H1 (cell line): Measurements from ENCODE around the gene COTL1. TPM values are rescaled to one million over a fixed set of nuclear protein-coding genes. Genes with fewer than 3 reads are reported as not detected.

Source experiments
- CTCF ChIA-PET: fragments of 300-600 bp; sonication (Branson Sonifier 250); formaldehyde crosslinking; loops from one replicate; lab custom pipeline; 2021; ENCODE audit not compliant: partially characterized antibody; lab: Charles Lee
- POLR2A ChIA-PET: fragments of 300-600 bp; sonication (Branson Sonifier 250); formaldehyde crosslinking; loops from one replicate; lab custom pipeline; 2021; ENCODE audit warnings: inconsistent platforms; ENCODE audit not compliant: partially characterized antibody; lab: Charles Lee
- DNase-seq, 2 experiments: peaks; one replicate each; pipeline versions ENCODE4 v3.0.0 to v3.0.0-alpha.2; 2010 to 2022; ENCODE audit warnings: low spot score in 2 of 2, low read depth in 1 of 2, mixed read lengths in 1 of 2
- FAIRE-seq: peaks from 2 replicates; lab custom pipeline; 2011; peaks lifted over from hg19 to GRCh38; lab: Jason Lieb, UNC
- H2AFZ ChIP-seq: 2 replicates; pipeline ENCODE4 v1.8.1; 2012; ENCODE audit warnings: low read length, inconsistent platforms
- H2AK5ac ChIP-seq: 2 replicates; pipeline ENCODE4 v1.6.1; 2013; ENCODE audit warnings: low read depth, low read length
- H2BK120ac ChIP-seq: replicated peaks from 2 replicates; pipeline ENCODE3; 2013; ENCODE audit warnings: low read depth, low read length, inconsistent platforms
- H2BK12ac ChIP-seq: 2 replicates; pipeline ENCODE4 v1.6.1; 2013; ENCODE audit warnings: low read depth, low read length
- H2BK15ac ChIP-seq: 2 replicates; pipeline ENCODE4 v1.6.1; 2013; ENCODE audit warnings: low read length
- H2BK20ac ChIP-seq: 2 replicates; pipeline ENCODE4 v1.6.1; 2013; ENCODE audit warnings: low read length
- H2BK5ac ChIP-seq: 2 replicates; pipeline ENCODE4 v1.6.1; 2013; ENCODE audit warnings: low read depth, low read length
- H3K14ac ChIP-seq: 2 replicates; pipeline ENCODE4 v1.6.1; 2013; ENCODE audit warnings: inconsistent platforms; ENCODE audit not compliant: insufficient read length
- H3K18ac ChIP-seq: 2 replicates; pipeline ENCODE4 v1.6.1; 2013; ENCODE audit warnings: low read length; ENCODE audit errors: extremely low read depth
- H3K23ac ChIP-seq: 2 replicates; pipeline ENCODE4 v1.6.1; 2013; ENCODE audit warnings: inconsistent platforms; ENCODE audit not compliant: insufficient read length
- H3K23me2 ChIP-seq: 2 replicates; pipeline ENCODE4 v1.6.1; 2013; ENCODE audit warnings: low read depth, low read length
- H3K27ac ChIP-seq: 2 replicates; pipeline ENCODE4 v1.6.1; 2011; ENCODE audit warnings: low read depth, low read length, inconsistent platforms
- H3K27me3 ChIP-seq, 4 experiments: replicated peaks in 1 of 4; 1 replicate in 1 of 4; 2 replicates in 3 of 4; pipeline versions ENCODE4 v1.6.1 to v1.8.1; 2011 to 2013; ENCODE audit warnings: low read length in 3 of 4, mild to moderate bottlenecking in 3 of 4, inconsistent platforms in 2 of 4, mixed read lengths in 2 of 4, moderate library complexity in 1 of 4; ENCODE audit not compliant: control insufficient read depth in 3 of 4, insufficient read depth in 3 of 4; ENCODE audit errors: extremely low read depth in 1 of 4
- H3K36me3 ChIP-seq, 4 experiments: 2 replicates each; pipeline versions ENCODE4 v1.6.1 to v1.8.1; 2011 to 2013; ENCODE audit warnings: mild to moderate bottlenecking in 4 of 4, low read length in 3 of 4, moderate library complexity in 2 of 4, control low read depth in 1 of 4, inconsistent platforms in 1 of 4; ENCODE audit not compliant: insufficient read depth in 4 of 4, control insufficient read depth in 2 of 4
- H3K4ac ChIP-seq: replicated peaks from 2 replicates; pipeline ENCODE3; 2013; ENCODE audit warnings: low read length, low read depth, mixed read lengths, inconsistent platforms; ENCODE audit not compliant: insufficient read length
- H3K4me1 ChIP-seq, 4 experiments: replicated peaks in 1 of 4; 1 replicate in 1 of 4; 2 replicates in 3 of 4; pipeline versions ENCODE4 v1.6.1 to v1.8.1; 2011 to 2013; ENCODE audit warnings: low read length in 3 of 4, inconsistent platforms in 2 of 4, mixed read lengths in 1 of 4; ENCODE audit not compliant: insufficient read depth in 4 of 4, control insufficient read depth in 3 of 4
- H3K4me2 ChIP-seq, 2 experiments: 2 replicates each; pipeline versions ENCODE4 v1.6.1 to v1.8.1; 2011 to 2013; ENCODE audit warnings: low read depth in 2 of 2, low read length in 2 of 2, control low read depth in 1 of 2, inconsistent platforms in 1 of 2, mild to moderate bottlenecking in 1 of 2; ENCODE audit not compliant: insufficient read depth in 1 of 2
- H3K4me3 ChIP-seq, 4 experiments: fragments of 200-600, 300-600 bp in 1 of 4; sonication (generic), shearing (Covaris generic), sonication (Bioruptor Twin) in 1 of 4; 2 replicates each; pipeline versions ENCODE4 v1.5.1 to v1.8.1; 2011 to 2016; ENCODE audit warnings: low read length in 4 of 4, low read depth in 3 of 4, control low read depth in 2 of 4, inconsistent platforms in 2 of 4, mild to moderate bottlenecking in 2 of 4, mixed read lengths in 1 of 4, moderate library complexity in 1 of 4; ENCODE audit not compliant: insufficient read depth in 2 of 4; ENCODE audit errors: extremely low read depth in 1 of 4
- H3K56ac ChIP-seq: replicated peaks from 2 replicates; pipeline ENCODE3; 2013; ENCODE audit warnings: low read depth, mild to moderate bottlenecking, mixed read lengths, low read length, inconsistent platforms; ENCODE audit not compliant: insufficient read length
- H3K79me1 ChIP-seq: 2 replicates; pipeline ENCODE4 v1.6.1; 2013; ENCODE audit warnings: low read depth, low read length, control low read depth
- H3K79me2 ChIP-seq, 2 experiments: 2 replicates each; pipeline versions ENCODE4 v1.6.1 to v1.8.1; 2012 to 2013; ENCODE audit warnings: low read length in 2 of 2, mild to moderate bottlenecking in 2 of 2, inconsistent platforms in 1 of 2; ENCODE audit not compliant: insufficient read depth in 2 of 2, control insufficient read depth in 1 of 2
- H3K9ac ChIP-seq, 4 experiments: replicated peaks in 1 of 4; 1 replicate in 1 of 4; 2 replicates in 3 of 4; pipeline versions ENCODE4 v1.6.1 to v1.8.1; 2011 to 2013; ENCODE audit warnings: low read depth in 3 of 4, low read length in 3 of 4, control low read depth in 2 of 4, mild to moderate bottlenecking in 2 of 4, moderate library complexity in 2 of 4, inconsistent platforms in 1 of 4; ENCODE audit errors: extremely low read depth in 1 of 4
- H3K9me3 ChIP-seq, 2 experiments: 2 replicates each; pipeline versions ENCODE4 v1.6.1 to v1.8.1; 2012 to 2013; ENCODE audit warnings: mild to moderate bottlenecking in 2 of 2, moderate library complexity in 2 of 2, control low read depth in 1 of 2, inconsistent platforms in 1 of 2, low read depth in 1 of 2, low read length in 1 of 2, mixed read lengths in 1 of 2; ENCODE audit not compliant: insufficient read depth in 2 of 2
- H4K20me1 ChIP-seq, 2 experiments: replicated peaks in 1 of 2; 2 replicates each; pipeline versions ENCODE3 to v1.8.1; 2011 to 2013; ENCODE audit warnings: inconsistent platforms in 2 of 2, low read length in 2 of 2, mild to moderate bottlenecking in 1 of 2; ENCODE audit not compliant: insufficient read depth in 2 of 2, control insufficient read depth in 1 of 2
- H4K5ac ChIP-seq: 2 replicates; pipeline ENCODE4 v1.6.1; 2013; ENCODE audit warnings: low read length, low read depth, mixed read lengths, inconsistent platforms; ENCODE audit not compliant: insufficient read length
- H4K8ac ChIP-seq: 2 replicates; pipeline ENCODE4 v1.8.0; 2013; ENCODE audit warnings: mild to moderate bottlenecking, moderate library complexity, low read length, inconsistent platforms; ENCODE audit not compliant: insufficient read depth; ENCODE audit errors: extremely low read depth
- H4K91ac ChIP-seq: replicated peaks from 2 replicates; pipeline ENCODE3; 2013; ENCODE audit warnings: low read length, mixed read lengths, inconsistent platforms; ENCODE audit not compliant: insufficient read length
- ASH2L ChIP-seq: fragments of 200-600, 300-600 bp; sonication (generic); IDR thresholded peaks from one replicate; pipeline ENCODE4 v1.7.1; 2017; ENCODE audit warnings: low read length
- BRCA1 ChIP-seq: IDR thresholded peaks from 2 replicates; pipeline ENCODE4 v1.6.1; 2012; ENCODE audit warnings: low read depth, low read length, improper control_type of control experiment
- CREB1 ChIP-seq: IDR thresholded peaks from 2 replicates; pipeline ENCODE4 v1.6.1; 2012; ENCODE audit warnings: inconsistent platforms
- EGR1 ChIP-seq: IDR thresholded peaks from 2 replicates; pipeline ENCODE4 v1.6.1; 2011; ENCODE audit warnings: low read depth, low read length, borderline replicate concordance
- EP300 ChIP-seq, 2 experiments: IDR thresholded peaks; 1 replicate in 1 of 2; 2 replicates in 1 of 2; pipeline ENCODE4 v1.6.1; 2011 to 2012; ENCODE audit warnings: low read depth in 2 of 2, low read length in 2 of 2, mild to moderate bottlenecking in 2 of 2, borderline replicate concordance in 1 of 2, inconsistent platforms in 1 of 2, moderate library complexity in 1 of 2
- HDAC6 ChIP-seq: IDR thresholded peaks from one replicate; pipeline ENCODE4 v1.7.1; 2012; ENCODE audit warnings: low read depth, mild to moderate bottlenecking, inconsistent platforms, low read length, moderate library complexity
- JUND ChIP-seq: IDR thresholded peaks from 2 replicates; pipeline ENCODE4 v1.6.1; 2011; ENCODE audit warnings: mild to moderate bottlenecking, improper control_type of control experiment, low read length
- KDM5A ChIP-seq: fragments of 200-600 bp; IDR thresholded peaks from 2 replicates; pipeline ENCODE4 v1.7.1; 2012; ENCODE audit warnings: mild to moderate bottlenecking, low read length, inconsistent platforms, mixed read lengths
- NANOG ChIP-seq: IDR thresholded peaks from 2 replicates; pipeline ENCODE4 v1.6.1; 2011; ENCODE audit warnings: low read length, low read depth, mild to moderate bottlenecking, inconsistent platforms; ENCODE audit not compliant: insufficient read depth, poor library complexity, severe bottlenecking
- SIN3A ChIP-seq, 2 experiments: IDR thresholded peaks in 1 of 2; conservative IDR thresholded peaks in 1 of 2; 2 replicates each; pipeline ENCODE4 v1.6.1; 2011 to 2012; ENCODE audit warnings: low read length in 2 of 2, improper control_type of control experiment in 1 of 2, low read depth in 1 of 2, mild to moderate bottlenecking in 1 of 2
- TAF7 ChIP-seq: optimal IDR thresholded peaks from 2 replicates; pipeline ENCODE3; 2011; ENCODE audit warnings: low read depth, mild to moderate bottlenecking, inconsistent platforms, low read length, moderate library complexity, borderline replicate concordance
- WGBS, 2 experiments: shearing (Covaris generic) in 1 of 2; methylation state at CpG; one replicate each; pipeline versions ENCODE4 v1.1.6 to v1.1.7; 2013 to 2015; ENCODE audit warnings: low lambda C conversion rate in 2 of 2, mixed read lengths in 2 of 2, inconsistent platforms in 1 of 2, low coverage in 1 of 2, missing lambda C conversion rate in 1 of 2; ENCODE audit not compliant: insufficient replicate concordance in 2 of 2, insufficient coverage in 1 of 2, insufficient read length in 1 of 2; ENCODE audit errors: extremely low coverage in 1 of 2, missing lambda C conversion rate in 1 of 2; 5-methylcytosine and 5-hydroxymethylcytosine counted together
- polyA plus RNA-seq, 7 experiments: library from polyadenylated mRNA; depleted of rRNA in 3 of 7; stranded (reverse) in 5 of 7; unstranded in 2 of 7; fragments of >200 nt in 5 of 7; fragments of 200-250 nt in 2 of 7; gene quantifications; 1 replicate in 5 of 7; 2 replicates in 1 of 7; 4 replicates in 1 of 7; pipeline versions ENCODE4 v1.2.1 to v1.2.3, GENCODE V29; 2011 to 2013; ENCODE audit warnings: missing spikeins in 2 of 7, mixed read lengths in 2 of 7
- total RNA-seq: library from RNA; stranded (reverse); fragmentation: NEBNext Ultra II Directional; extraction: Animal tissue kit (Norgen Biotek cat#: 25700); gene quantifications from 2 replicates; pipeline ENCODE4 v1.2.1, GENCODE V29; 2021
- TF ChIP-seq, protein P1 (sequence below), 3 experiments: IDR thresholded peaks; 1 replicate in 2 of 3; 2 replicates in 1 of 3; pipeline versions ENCODE4 v1.5.1 to v1.6.1; 2011; ENCODE audit warnings: low read length in 3 of 3, mild to moderate bottlenecking in 3 of 3, inconsistent platforms in 2 of 3, low read depth in 1 of 3, moderate library complexity in 1 of 3; ENCODE audit not compliant: insufficient read depth in 1 of 3; ENCODE audit errors: control extremely low read depth in 1 of 3

The COTL1 gene
- total and polyA plus RNA-seq, 2 of the 8 experiments (the other 6 are each of a cell fraction or from before 2014, with no cell fraction given): 59.2 to 183 TPM

DNA sequence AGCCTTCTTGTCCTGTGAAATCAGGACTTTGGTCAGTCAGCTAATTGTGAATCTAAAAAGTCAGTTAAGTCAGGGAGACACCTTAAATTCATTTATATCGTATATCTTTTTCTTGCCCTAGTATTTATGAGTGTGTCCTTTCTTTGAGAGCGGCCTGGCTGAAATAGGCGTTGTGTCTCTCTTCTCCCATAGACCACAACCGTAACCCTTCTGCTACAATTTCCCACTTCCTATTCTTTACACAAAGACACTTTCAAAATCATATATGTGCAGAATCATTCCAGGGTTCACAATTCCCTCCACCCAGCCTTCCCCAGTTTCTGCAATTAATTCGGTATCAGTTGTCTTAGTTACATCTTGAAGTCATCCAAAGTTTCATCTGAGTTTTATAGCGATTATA, 14.0 kb upstream of the COTL1 start:
- ChIA-PET CTCF (interaction anchor here (0.9 to 1.2 kb wide), 2 partner anchors 83 to 94 kb away, joined by 4 read pairs; no protein-coding TSS in a partner anchor), POLR2A (no interaction called here)
- H3K9me3 ChIP-seq: no peaks in the 10 kb centered on the region
- no peak overlapping the region for H3K4me2 ChIP-seq
- WGBS, 2 experiments: 90% methylated on average over 6 of the region's 6 CpGs; no CpG with 5 or more reads in 1 of the 2 experiments
- FAIRE-seq: no peak
- H4K91ac ChIP-seq: no peak overlapping the region
- H3K18ac ChIP-seq: no peak overlapping the region
- no peak overlapping the region for H2AK5ac ChIP-seq
- H2BK5ac ChIP-seq: no peak overlapping the region
- H2BK15ac ChIP-seq: no peak overlapping the region
- H3K79me2 ChIP-seq: no peaks in the 10 kb centered on the region
- peaks cover 0 to 6% (median 3%) of the 10 kb centered on the region in 4 experiments; a peak in 3 of 7 replicates for H3K4me1 ChIP-seq
- H3K4ac ChIP-seq: no peak overlapping the region
- H3K23me2 ChIP-seq: no peaks in the 10 kb centered on the region
- H2AFZ ChIP-seq: no peak overlapping the region
- no peak overlapping the region for H2BK20ac ChIP-seq
- H3K36me3 ChIP-seq: no peaks in the 10 kb centered on the region
- H4K20me1 ChIP-seq: no peaks in the 10 kb centered on the region
- H4K5ac ChIP-seq: no peak overlapping the region
- no peak overlapping the region for H3K9ac ChIP-seq
- no peak overlapping the region for H2BK12ac ChIP-seq
- no peaks in the 10 kb centered on the region for H3K27me3 ChIP-seq
- no peak overlapping the region for H3K14ac ChIP-seq
- H3K27ac ChIP-seq: no peak overlapping the region
- no peak overlapping the region for H2BK120ac ChIP-seq
- DNase-seq: no peak
- no peak overlapping the region for H3K4me3 ChIP-seq
- no peak overlapping the region for H3K23ac ChIP-seq
- no peaks in the 10 kb centered on the region for H3K79me1 ChIP-seq
- H3K56ac ChIP-seq: no peak overlapping the region
- H4K8ac ChIP-seq: no peak overlapping the region
- TF ChIP-seq JUND (no peak), ASH2L (no peak), BRCA1 (no peak), EGR1 (no peak), HDAC6 (no peak), NANOG (no peak), CREB1 (no peak), TAF7 (no peak), EP300 (IDR thresholded peaks at IDR 0.05; ENCODE audit: borderline replicate concordance in 1 of 2, low read depth in 2 of 2, low read length in 2 of 2) (no peak), SIN3A (conservative IDR thresholded peaks at IDR 0.05 in 1 of 2, IDR thresholded peaks at IDR 0.05 in 1 of 2; ENCODE audit: low read depth in 1 of 2, low read length in 2 of 2) (no peak), KDM5A (no peak)
- TF ChIP-seq, protein P1, sequence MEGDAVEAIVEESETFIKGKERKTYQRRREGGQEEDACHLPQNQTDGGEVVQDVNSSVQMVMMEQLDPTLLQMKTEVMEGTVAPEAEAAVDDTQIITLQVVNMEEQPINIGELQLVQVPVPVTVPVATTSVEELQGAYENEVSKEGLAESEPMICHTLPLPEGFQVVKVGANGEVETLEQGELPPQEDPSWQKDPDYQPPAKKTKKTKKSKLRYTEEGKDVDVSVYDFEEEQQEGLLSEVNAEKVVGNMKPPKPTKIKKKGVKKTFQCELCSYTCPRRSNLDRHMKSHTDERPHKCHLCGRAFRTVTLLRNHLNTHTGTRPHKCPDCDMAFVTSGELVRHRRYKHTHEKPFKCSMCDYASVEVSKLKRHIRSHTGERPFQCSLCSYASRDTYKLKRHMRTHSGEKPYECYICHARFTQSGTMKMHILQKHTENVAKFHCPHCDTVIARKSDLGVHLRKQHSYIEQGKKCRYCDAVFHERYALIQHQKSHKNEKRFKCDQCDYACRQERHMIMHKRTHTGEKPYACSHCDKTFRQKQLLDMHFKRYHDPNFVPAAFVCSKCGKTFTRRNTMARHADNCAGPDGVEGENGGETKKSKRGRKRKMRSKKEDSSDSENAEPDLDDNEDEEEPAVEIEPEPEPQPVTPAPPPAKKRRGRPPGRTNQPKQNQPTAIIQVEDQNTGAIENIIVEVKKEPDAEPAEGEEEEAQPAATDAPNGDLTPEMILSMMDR (IDR thresholded peaks at IDR 0.05; ENCODE audit: control extremely low read depth in 1 of 3, insufficient read depth in 1 of 3, low read depth in 1 of 3, low read length in 3 of 3): no peak
